ENCODE results near the gene RALGAPA2.

The RALGAPA2 gene

DNA sequence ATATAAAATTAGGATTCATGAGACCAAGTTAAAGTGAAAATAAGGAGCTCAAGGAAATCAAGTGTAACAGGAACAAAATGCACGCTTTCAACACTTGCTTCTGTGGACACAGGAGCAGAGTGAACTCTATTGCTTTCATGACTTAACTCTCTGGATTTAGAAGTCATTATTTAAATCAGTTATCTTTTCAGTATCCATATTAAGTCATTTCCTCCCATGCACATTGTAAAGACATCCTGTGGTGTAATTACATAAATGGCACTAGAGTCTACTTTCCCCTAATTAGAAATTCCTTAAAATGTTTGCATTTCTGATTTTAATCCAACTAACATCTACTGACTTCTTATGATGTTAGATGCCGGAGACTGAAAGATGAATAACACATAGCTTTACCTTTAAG is 256.5 kb downstream of the RALGAPA2 start:
- DNase-seq: no peak

DNA sequence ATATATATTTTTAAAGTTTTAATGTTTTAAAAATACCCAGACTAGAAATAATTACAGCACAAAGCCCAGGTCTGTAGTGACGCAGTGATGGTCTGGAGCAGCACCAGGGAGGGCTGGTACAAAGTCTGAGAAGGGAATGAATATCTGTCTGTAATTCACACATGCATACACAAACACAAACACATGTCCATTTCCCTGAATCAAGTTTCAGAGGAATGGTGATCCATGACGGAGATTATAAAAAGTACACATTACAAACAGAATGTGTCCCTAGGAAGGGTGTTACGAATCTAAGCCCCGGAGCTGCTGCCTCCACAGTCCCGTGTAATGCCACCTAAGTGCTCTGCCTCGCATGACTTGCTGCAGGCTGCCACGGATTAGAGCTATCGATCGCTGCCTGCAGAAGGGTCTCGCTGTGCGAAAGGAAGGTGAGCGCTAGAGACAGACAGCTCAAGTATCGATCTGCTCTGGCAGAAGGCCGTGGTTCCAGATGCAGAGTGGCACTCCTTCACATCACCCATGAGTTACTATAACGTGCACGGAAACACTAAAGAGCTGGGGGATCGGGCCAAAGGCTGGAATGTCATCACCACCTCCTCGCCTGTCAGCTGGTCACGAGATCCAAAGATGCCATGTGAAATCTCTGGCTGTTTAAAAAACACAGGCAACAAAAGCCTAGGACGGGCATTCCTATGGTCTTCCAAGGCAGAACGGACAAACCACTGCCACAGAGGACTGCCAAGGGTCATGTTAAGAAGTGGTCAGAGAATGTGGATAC is 257.4 kb downstream of the RALGAPA2 start:
- no peak for DNase-seq

DNA sequence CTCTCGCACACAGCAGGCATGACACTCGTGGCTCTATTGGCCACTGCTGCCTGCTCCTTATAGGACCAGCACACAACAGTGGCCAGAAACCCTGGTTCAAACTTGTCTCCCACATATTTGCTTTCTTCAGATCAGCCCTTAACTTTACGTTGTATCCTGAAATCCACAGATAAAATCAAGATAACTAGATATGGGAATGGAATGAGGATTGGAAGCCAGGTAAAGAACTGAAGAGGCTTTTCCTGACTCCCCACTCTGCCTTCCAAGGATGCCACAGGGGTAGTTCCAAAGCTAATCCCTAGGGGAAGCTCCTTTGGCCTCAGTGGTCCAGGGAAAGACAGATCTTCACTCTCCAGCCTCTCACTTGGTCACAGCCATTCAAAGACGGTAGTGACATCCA is 258.1 kb downstream of the RALGAPA2 start:
- DNase-seq: no peak

GRCh38 chr20:20452254-20452676 is 260.2 kb downstream of the RALGAPA2 start:
- DNase-seq: peak; percentile 67

- peak; percentile 4 for DNase-seq
These were observed 261.9 kb downstream of the RALGAPA2 start for GRCh38 chr20:20450521-20450920.

GRCh38 chr20:20448881-20449280 is 263.6 kb downstream of the RALGAPA2 start:
- DNase-seq: no peak

DNA sequence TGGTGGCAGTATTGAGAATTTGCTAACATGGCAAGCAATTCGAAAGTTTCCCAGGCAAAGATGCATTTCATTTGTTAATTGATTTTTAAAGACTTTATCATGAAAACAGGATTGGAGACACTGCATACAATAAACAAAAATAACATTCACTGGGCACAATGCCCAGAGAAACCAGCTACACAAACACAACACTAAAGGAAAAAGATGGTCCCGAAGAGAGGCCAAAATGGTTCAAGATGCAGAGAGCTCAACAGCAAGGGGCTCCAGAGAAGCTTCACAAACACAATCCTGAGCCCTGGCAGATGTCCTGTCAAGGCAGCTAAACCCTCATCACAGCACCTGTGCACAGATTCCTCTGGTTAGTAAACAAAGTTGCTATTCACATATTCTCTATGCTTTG is 265.2 kb downstream of the RALGAPA2 start:
- DNase-seq: no peak

- DNase-seq: no peak
These were observed 265.9 kb downstream of the RALGAPA2 start for GRCh38 chr20:20446425-20447015.

DNA sequence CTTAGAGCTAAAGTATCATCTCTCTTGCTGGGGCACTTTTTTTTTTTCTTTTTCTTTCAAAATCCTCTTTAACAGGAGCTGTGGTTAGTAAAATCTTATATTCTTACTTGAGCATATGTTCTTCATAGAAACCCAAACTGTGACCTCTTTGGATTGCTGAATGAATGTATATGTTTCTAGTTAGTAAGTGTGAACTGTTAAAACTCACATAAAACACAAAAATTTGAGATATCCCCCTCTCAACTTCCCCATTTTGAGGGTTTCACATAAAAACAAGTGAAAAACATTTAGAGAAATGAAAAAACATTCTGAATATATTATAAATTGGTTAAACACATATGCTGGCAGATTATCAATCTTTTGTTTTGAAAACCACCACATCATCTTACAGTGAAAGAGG is 266.4 kb downstream of the RALGAPA2 start:
- no peak for DNase-seq

DNA sequence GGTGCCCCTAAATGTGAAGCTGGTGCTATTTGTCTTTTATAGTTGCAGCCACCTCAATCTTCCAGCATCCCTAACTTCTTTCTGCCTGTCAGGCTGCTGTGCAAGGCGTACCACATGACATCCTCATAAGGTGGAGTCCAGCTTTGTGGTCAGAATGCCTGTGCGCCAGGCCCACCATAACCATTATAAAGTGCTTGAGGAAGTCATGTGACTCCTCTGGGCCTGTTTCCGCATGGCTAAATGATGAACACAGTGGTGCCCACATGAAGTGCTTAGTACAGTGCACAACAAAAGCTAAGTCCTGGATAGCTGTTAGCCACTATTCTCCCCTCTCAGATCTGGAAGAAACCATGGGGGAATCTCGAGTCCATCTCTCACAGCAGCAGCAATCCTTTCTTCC is 268.9 kb downstream of the RALGAPA2 start:
- no peak for DNase-seq

GRCh38 chr20:20442466-20442865 is 270.0 kb downstream of the RALGAPA2 start:
- no peak for DNase-seq

DNA sequence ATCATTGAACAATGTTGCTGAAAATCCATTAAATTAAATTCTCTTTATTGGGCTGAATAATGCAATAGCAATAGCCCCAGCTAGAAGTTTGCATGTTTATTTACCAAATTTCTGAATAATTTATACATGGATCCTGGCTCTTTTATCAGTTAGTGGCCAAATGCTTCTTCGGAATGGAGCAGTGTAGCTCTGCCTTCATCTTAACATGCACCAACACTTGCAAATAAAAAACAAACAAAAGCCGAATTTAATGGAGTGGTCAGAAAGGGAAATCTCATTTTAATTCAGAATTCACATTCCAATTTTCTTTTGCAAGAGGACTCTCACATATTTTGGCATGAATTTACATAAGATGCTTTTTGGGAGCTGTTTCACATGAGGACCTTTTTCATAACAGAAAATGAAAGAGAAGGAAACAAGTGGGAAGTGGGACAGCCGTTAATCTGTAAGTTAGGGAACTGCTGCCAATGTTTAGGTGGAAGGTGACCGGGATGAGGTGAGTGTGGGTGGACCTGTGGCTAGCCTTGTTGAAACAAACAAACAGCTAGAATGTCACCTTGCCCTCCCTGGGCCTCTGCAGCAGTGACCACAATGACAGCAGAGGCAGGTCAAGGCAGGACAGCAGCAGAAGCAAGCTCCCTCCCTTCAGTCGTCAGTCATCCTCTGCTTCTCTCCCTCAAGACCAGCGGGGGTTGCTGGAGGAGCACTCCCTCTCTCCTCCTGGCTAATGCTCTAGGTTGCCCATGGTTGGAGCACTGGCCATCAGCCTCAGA is 271.4 kb downstream of the RALGAPA2 start:
- DNase-seq: no peak

DNA sequence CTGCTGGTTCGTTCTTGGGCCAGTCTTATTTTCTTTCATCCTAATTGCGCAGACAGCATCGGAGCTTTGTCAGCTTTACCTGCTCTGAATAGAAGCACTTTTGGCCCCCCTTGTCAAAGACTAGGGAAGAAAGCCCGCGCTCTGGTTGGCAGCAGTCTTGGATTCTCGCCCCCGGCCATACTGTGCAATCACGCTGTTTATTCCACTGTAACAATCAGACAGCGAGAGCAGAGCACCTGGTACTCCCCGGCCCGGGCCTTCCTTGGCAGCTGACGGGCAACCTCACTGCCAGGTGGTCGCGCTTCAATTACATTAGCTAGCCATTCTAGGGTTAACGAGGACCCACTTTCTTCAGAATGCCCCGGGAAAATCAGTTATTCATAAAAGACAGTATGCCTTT is 272.0 kb downstream of the RALGAPA2 start:
- no peak for DNase-seq

GRCh38 chr20:20439602-20440190 is 272.7 kb downstream of the RALGAPA2 start:
- DNase-seq: no peak

DNA sequence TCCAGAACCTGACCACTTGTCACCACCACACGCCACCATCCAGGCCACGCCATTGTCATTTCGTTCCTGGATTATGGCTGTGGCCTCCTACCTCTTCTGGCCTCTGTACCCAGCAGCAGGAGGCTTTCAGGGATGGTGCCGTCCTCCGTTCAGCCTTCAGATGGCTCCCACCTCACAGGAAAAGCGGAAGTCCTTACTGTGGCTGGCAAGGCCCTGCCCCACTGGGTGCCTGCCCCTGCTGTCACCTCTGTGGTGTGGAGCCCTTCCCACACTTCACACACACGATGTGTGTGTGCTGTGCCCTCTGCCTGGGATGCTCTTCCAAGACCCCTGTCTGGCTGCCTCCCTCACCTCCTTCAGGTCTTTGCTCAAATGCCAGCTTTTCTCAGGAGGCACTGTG is 275.1 kb downstream of the RALGAPA2 start:
- DNase-seq: no peak

- no peak for DNase-seq
These were observed 275.8 kb downstream of the RALGAPA2 start for GRCh38 chr20:20436689-20437088.

GRCh38 chr20:20435453-20435852 is 277.0 kb downstream of the RALGAPA2 start:
- no peak for DNase-seq

GRCh38 chr20:20432618-20433286 is 279.7 kb downstream of the RALGAPA2 start:
- DNase-seq: no peak

GRCh38 chr20:20430066-20430465 is 282.4 kb downstream of the RALGAPA2 start:
- DNase-seq: no peak

DNA sequence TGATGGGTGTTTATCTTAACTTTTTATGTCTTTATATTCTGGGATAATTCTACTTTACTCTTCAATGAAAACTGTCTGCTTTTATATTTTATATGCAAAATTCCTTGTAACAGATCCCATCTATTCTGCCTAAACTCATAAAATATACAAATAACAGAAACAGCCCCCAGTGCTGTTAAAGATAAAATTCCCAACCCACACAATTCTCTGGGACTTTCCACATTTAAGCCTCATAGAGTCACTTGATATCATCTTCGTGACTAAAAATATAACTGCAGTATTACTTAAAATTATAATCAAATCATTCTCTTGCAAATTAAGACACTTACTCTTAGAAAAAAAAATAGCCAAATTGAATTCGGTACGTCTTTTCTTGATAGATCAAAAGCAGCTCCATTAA is 284.4 kb downstream of the RALGAPA2 start:
- no peak for DNase-seq

DNA sequence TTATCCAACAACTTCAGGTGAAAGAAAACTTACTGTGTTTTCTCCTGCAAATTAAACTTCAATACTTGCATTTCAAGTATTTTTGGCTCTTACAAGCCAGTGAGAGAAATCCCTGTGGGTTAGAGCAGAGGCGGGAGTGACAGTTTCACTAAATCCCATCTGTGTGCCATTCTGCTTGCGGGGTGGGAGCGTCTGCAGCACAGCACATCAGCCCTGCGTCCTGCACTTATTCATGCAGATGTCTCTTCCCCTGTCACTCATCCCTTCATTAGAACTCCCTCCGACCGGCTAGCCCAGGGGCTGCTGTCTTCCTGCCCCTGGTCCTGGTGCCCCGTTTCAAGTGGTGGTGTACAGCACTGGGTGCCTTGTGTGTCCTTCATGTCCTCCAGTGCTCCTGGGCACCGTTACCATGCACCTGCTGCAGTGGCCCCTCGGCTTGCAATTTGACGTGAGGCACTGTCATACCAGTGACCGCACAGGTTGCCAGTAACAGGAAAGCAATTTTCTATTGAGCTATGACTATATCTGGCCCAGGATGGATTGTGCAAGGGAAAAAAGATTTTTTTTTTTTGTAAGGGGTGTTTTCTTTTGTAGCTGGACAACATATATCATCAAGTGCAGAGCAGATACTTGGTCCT is 285.1 kb downstream of the RALGAPA2 start:
- DNase-seq: no peak

DNA sequence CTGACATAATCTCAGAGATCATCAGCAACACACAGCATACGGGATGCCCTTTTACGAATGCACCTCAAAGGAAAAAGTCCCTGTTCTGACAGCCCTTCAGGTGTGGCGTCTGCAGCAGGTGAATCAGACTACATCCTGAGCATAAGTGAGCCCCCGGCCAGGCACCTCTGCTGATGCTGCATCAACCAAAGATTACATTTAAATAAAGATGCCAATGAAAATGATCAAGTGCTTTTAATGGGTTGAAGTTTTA is 285.9 kb downstream of the RALGAPA2 start:
- no peak for DNase-seq
